Measurements from ENCODE around the gene OR1K1. TPM values are rescaled to one million over a fixed set of nuclear protein-coding genes. Genes with fewer than 3 reads are reported as not detected.

OR1K1 gene
- total RNA-seq, 1 experiment from 2014 or later: not detected

DNA sequence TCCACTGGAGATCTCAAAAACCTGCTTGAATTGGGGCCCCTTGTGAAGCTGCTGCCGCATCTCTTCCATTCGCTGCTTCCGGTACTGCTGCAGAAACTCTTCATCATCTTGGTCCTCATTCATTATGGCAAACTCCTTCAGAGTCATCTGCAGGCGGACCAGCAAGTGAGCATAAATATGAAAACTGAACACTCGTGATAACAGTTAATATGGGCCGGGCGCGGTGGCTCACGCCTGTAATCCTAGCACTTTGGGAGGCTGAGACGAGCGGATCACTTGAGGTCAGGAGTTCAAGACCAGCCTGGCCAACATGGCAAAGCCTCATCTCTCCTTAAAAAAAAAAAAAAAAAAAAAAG, 20.5 kb downstream of the OR1K1 start:
- no peak overlapping the region for H3K27ac Mint-ChIP-seq (ENCODE audit: unreplicated experiment)
- DNase-seq: no peak
- H3K9me3 Mint-ChIP-seq (ENCODE audit: low read depth, unreplicated experiment): no peaks in the 10 kb centered on the region
- BruUV-seq (replicated peaks): no TSS peak
- peaks cover 6% of the 10 kb centered on the region for H3K36me3 Mint-ChIP-seq (ENCODE audit: insufficient read depth, unreplicated experiment)
- CTCF ChIA-PET: no interaction called here
- H3K4me3 Mint-ChIP-seq (ENCODE audit: low read depth, unreplicated experiment): no peak overlapping the region
- TF ChIP-seq, protein P1, sequence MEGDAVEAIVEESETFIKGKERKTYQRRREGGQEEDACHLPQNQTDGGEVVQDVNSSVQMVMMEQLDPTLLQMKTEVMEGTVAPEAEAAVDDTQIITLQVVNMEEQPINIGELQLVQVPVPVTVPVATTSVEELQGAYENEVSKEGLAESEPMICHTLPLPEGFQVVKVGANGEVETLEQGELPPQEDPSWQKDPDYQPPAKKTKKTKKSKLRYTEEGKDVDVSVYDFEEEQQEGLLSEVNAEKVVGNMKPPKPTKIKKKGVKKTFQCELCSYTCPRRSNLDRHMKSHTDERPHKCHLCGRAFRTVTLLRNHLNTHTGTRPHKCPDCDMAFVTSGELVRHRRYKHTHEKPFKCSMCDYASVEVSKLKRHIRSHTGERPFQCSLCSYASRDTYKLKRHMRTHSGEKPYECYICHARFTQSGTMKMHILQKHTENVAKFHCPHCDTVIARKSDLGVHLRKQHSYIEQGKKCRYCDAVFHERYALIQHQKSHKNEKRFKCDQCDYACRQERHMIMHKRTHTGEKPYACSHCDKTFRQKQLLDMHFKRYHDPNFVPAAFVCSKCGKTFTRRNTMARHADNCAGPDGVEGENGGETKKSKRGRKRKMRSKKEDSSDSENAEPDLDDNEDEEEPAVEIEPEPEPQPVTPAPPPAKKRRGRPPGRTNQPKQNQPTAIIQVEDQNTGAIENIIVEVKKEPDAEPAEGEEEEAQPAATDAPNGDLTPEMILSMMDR (IDR thresholded peaks at IDR 0.05; ENCODE audit: unreplicated experiment): no peak
- H3K4me1 Mint-ChIP-seq (ENCODE audit: low read depth, unreplicated experiment): no peaks in the 10 kb centered on the region
- intact Hi-C loops (cut with micrococcal nuclease; ENCODE audit: unreplicated experiment): no loop called here
- H3K27me3 Mint-ChIP-seq (ENCODE audit: unreplicated experiment): no peaks in the 10 kb centered on the region

DNA sequence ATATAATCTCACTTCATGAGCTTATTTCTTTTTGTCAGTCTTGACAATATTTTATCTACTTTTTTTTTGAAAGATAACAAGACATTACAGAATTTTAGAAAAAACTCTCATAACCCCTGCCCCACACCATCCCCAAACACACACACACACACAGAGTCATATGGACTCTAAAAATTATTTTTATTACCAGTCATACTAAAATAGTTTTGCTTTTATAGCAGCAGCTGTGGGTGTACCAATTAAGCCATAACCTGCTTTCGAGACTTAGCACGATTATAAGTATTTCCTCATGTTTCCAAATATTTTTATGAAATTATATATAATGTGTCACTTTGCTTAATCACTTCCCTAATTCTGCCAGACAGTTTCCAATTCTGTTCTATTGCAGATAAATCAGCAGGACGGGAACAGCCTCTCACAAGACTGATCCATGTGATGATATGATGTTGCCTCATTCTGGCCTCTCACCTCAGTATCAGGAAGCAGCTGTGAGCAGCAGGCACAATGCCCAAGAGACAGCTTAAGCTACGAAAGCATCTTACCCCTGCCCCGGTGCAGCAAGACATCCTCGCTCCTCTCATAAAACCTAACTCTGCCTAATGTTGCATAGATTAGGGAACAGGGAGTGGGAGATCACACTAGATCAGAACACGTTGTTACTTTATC, 21.5 kb downstream of the OR1K1 start:
- H3K27ac Mint-ChIP-seq (ENCODE audit: unreplicated experiment): no peak overlapping the region
- CTCF ChIA-PET: no interaction called here
- peaks cover 6% of the 10 kb centered on the region for H3K36me3 Mint-ChIP-seq (ENCODE audit: insufficient read depth, unreplicated experiment)

DNA sequence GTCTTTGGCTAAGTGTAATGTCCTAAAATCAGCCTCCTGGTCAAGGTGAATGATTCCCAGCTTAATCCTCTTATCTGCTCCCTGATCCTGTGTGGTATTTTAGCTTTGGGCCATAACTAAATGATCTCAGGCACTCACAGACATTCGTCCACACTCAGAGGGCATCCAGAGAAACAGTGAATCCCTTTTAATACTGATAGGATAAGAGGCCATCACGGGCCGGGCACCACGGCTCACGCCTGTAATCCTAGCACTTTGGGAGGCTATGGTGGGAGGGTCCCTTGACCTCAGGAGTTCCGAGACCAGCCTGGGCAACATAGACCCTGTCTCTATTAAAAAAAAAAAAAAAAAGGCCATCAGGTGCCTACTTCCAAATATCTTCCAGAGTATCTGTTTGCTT, 22.1 kb downstream of the OR1K1 start:
- Mint-ChIP-seq H3K4me1 (ENCODE audit: low read depth, unreplicated experiment) (no peaks in the 10 kb centered on the region), H3K27me3 (ENCODE audit: unreplicated experiment) (no peaks in the 10 kb centered on the region), H3K27ac (ENCODE audit: unreplicated experiment) (no peak overlapping the region), H3K9me3 (ENCODE audit: low read depth, unreplicated experiment) (no peaks in the 10 kb centered on the region), H3K4me3 (ENCODE audit: low read depth, unreplicated experiment) (no peak overlapping the region), H3K36me3 (ENCODE audit: insufficient read depth, unreplicated experiment) (peaks cover 6% of the 10 kb centered on the region)
- TF ChIP-seq, protein P1 (IDR thresholded peaks at IDR 0.05; ENCODE audit: unreplicated experiment): no peak
- CTCF ChIA-PET: no interaction called here
- BruUV-seq (replicated peaks): no TSS peak
- no peak for DNase-seq
- intact Hi-C loops (cut with micrococcal nuclease; ENCODE audit: unreplicated experiment): no loop called here

More for the DNA sequence above, 21.5 kb downstream of the OR1K1 start:
- Mint-ChIP-seq H3K4me1 (ENCODE audit: low read depth, unreplicated experiment) (no peaks in the 10 kb centered on the region), H3K27me3 (ENCODE audit: unreplicated experiment) (no peaks in the 10 kb centered on the region), H3K9me3 (ENCODE audit: low read depth, unreplicated experiment) (no peaks in the 10 kb centered on the region), H3K4me3 (ENCODE audit: low read depth, unreplicated experiment) (no peak overlapping the region)
- BruUV-seq (replicated peaks): no TSS peak
- TF ChIP-seq, protein P1 (IDR thresholded peaks at IDR 0.05; ENCODE audit: unreplicated experiment): no peak
- DNase-seq: no peak
- intact Hi-C loops (cut with micrococcal nuclease; ENCODE audit: unreplicated experiment): no loop called here

DNA sequence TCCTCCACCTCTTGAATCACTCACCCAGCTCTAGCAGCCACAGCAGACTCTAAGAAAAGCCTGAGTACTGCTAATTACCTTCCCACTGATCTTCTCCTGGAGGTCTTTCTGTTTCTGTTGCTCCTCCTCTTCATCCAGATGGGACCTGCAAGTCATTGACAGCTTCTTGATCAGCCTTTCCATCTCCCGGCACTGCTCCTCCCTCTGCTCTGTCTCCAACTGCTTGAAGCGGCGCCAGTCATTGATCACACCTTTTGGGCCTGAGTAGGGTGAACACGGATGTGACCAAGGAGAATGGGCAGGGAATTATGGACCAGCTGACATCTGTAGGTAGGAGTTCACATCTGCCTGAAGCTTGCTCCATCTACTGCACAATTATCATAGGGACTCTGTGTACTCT, 23.0 kb downstream of the OR1K1 start:
- H3K27me3 Mint-ChIP-seq (ENCODE audit: unreplicated experiment): no peaks in the 10 kb centered on the region
- H3K4me1 Mint-ChIP-seq (ENCODE audit: low read depth, unreplicated experiment): no peaks in the 10 kb centered on the region
- CTCF ChIA-PET: no interaction called here
- no TSS peak for BruUV-seq (replicated peaks)
- DNase-seq: no peak
- intact Hi-C loops (cut with micrococcal nuclease; ENCODE audit: unreplicated experiment): no loop called here
- H3K36me3 Mint-ChIP-seq (ENCODE audit: insufficient read depth, unreplicated experiment): peaks cover 14% of the 10 kb centered on the region
- no peak overlapping the region for H3K27ac Mint-ChIP-seq (ENCODE audit: unreplicated experiment)
- TF ChIP-seq, protein P1 (IDR thresholded peaks at IDR 0.05; ENCODE audit: unreplicated experiment): no peak
- H3K9me3 Mint-ChIP-seq (ENCODE audit: low read depth, unreplicated experiment): no peaks in the 10 kb centered on the region
- H3K4me3 Mint-ChIP-seq (ENCODE audit: low read depth, unreplicated experiment): no peak overlapping the region

Data from Calu3 (cell line).